KBM-7 (cell line): Measurements from ENCODE around the gene ALOX5.
"Not testable (repeated sequence)": the region's sequence is repeated elsewhere in the genome, so short reads cannot be mapped to it uniquely, and the experiment has no call there.

Experiments used
- DNase-seq: peaks from one replicate; pipeline ENCODE4 v3.0.0-alpha.2; 2015
- in situ Hi-C: fragments of 300-500 bp; cut with MboI; formaldehyde crosslinking; loops from 2 replicates; pipeline ENCODE4 v1.14.3; 2020; ENCODE audit warnings: low sequenced_read_pairs, low pct_unique_long_range_greater_than_20kb, mixed read lengths

Gene ALOX5

GRCh38 chr10:45476559-45476958 lies 102.5 kb downstream of the ALOX5 start:
- no peak for DNase-seq
- in situ Hi-C loops, result no loop called here

DNA sequence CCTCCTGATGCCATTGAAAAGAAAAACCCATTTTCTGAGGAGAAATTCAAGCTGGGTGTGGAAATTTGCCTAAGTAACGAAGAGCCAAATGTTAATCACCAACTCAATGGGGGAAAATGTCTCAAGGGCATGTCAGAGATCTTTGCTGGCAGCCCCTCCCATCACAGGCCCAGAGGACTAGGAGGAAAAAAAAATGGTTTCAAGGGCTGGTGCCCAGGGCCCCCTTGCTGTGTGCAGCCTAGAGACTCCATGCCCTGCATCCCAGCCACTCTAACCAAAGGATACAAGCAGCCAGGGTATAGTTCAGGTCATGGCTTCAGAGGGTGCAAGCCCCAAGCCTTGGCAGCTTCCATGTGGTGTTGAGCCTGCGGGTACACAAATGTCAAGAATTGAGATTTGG lies 106.3 kb downstream of the ALOX5 start:
- in situ Hi-C loops, result no loop called here
- no peak for DNase-seq

DNA sequence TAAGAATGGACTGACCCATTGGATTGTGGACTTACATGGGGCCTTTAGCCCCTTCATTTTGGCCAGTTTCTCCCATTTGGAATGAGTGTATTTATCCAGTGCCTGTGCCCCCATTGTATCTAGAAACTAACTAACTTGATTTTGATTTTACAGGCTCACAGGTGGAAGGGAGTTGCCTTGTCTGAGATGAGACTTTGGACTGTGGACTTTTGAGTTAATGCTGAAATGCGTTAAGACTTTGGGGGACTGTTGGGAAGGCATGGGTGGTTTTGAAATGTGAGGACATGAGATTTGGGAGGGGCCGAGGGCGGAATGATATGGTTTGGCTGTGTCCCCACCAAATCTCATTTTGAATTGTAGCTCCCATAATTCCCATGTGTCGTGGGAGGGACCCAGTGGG lies 107.1 kb downstream of the ALOX5 start:
- in situ Hi-C loops, result not testable (repeated sequence)

GRCh38 chr10:45483002-45483401 lies 109.0 kb downstream of the ALOX5 start:
- no peak for DNase-seq
- in situ Hi-C loops, result no loop called here

More for the DNA sequence above, 107.1 kb downstream of the ALOX5 start:
- DNase-seq, result not testable (repeated sequence)

DNA sequence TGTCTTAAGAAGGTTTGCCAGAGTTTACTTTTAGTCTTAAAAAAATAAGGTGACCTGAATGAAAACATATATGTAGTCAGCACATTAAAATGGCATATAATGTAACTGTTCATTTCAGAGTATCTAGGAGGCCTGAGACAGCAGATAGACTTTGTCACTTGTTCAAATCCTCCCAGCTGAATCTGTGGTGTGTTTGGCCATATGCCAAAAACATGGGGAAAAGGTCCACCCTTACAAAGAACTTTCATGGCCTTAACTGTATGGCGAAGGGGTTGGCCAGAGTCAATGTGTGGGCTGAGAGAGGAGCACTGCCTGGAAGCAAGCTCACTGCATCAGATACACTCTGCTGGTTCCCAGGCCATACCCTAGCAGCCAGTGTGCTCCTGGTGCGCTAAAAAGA lies 113.7 kb downstream of the ALOX5 start:
- in situ Hi-C loops, result no loop called here
- DNase-seq, result no peak

- in situ Hi-C loops, result no loop called here
- no peak for DNase-seq
Measured at GRCh38 chr10:45488365-45488764, 114.3 kb downstream of the ALOX5 start.

DNA sequence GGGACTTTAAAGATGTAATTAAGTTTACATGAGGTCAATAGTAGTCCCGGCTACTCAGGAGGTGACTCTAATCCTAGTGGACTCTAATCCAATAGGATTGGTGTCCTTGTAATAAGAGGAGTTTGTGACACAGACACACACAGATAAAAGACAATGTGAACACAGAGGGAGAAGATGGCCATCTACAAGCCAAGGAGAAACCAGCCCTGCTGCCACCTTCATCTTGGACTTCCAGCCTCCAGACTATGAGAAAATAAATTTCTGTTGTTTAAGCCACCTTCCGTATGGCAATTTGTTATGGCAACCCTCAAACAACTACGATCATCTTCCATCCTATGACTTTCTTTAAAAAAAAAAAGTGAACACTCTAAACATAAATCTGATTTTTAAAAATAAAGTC lies 116.3 kb downstream of the ALOX5 start:
- no peak for DNase-seq
- in situ Hi-C loops, result no loop called here

DNA sequence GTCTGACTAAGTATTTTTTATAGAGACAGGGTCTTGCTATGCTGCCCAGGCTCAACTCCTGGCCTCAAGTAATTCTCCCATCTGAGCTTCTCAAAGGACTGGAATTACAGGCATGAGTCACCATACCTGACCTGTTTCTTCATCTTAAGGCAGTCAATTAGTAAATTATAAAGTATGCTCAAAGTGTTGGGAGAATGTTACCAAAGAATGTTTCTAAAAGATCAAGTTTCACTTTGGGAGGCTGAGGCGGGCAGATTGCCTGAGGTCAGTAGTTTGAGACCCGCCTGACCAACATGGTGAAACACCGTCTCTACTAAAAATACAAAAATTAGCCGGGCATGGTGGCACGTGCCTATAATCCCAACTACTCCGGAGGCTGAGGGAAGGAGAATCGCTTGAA lies 117.0 kb downstream of the ALOX5 start:
- DNase-seq, result no peak
- in situ Hi-C loops, result no loop called here
